OCI-LY3 (cell line): Measurements from ENCODE around the gene EDC4.
"Not testable (repeated sequence)": the region's sequence is repeated elsewhere in the genome, so short reads cannot be mapped to it uniquely, and the experiment has no call there.

Experiments
- H2AFZ ChIP-seq: fragments of 200-600, 300-600 bp; shearing (Covaris generic); 2 replicates; pipeline ENCODE4 v1.6.0; 2014; ENCODE audit warnings: antibody characterized with exemption, low read depth, low read length
- H3K27ac ChIP-seq: fragments of 200-600, 300-600 bp; sonication (generic); 2 replicates; pipeline ENCODE4 v1.5.1; 2014; ENCODE audit warnings: mild to moderate bottlenecking, low read length, moderate library complexity, mixed read lengths
- H3K27me3 ChIP-seq: fragments of 200-600, 300-600 bp; sonication (generic); 2 replicates; pipeline ENCODE4 v1.6.1; 2014; ENCODE audit warnings: low read depth, low read length, mixed read lengths
- H3K36me3 ChIP-seq: fragments of 200-600, 300-600 bp; sonication (generic); replicated peaks from 2 replicates; pipeline ENCODE3; 2014; ENCODE audit warnings: low read depth, low read length, mixed read lengths
- H3K4me1 ChIP-seq: fragments of 300-600, 200-600 bp; sonication (generic); 2 replicates; pipeline ENCODE4 v1.6.1; 2014; ENCODE audit warnings: low read length, mixed read lengths
- H3K4me2 ChIP-seq: fragments of 200-600, 300-600 bp; sonication (generic); 2 replicates; pipeline ENCODE4 v1.6.1; 2014; ENCODE audit warnings: low read length, mixed read lengths
- H3K4me3 ChIP-seq: fragments of 300-600, 200-600 bp; sonication (generic); 2 replicates; pipeline ENCODE4 v1.5.1; 2014; ENCODE audit warnings: antibody characterized with exemption, mild to moderate bottlenecking, low read length, moderate library complexity
- H3K79me2 ChIP-seq: fragments of 300-600, 200-600 bp; shearing (Covaris generic); 2 replicates; pipeline ENCODE4 v1.6.1; 2014; ENCODE audit warnings: mild to moderate bottlenecking, low read length, mixed read lengths
- H3K9ac ChIP-seq: fragments of 300-600, 200-600 bp; shearing (Covaris generic); 2 replicates; pipeline ENCODE4 v1.6.0; 2014; ENCODE audit warnings: mild to moderate bottlenecking, low read length, moderate library complexity
- H3K9me3 ChIP-seq: fragments of 200-600, 300-600 bp; shearing (Covaris generic); 2 replicates; pipeline ENCODE4 v1.6.1; 2014; ENCODE audit warnings: low read length, mixed read lengths; ENCODE audit not compliant: insufficient read depth
- H4K20me1 ChIP-seq: fragments of 200-600, 300-600 bp; sonication (generic); 2 replicates; pipeline ENCODE4 v1.6.1; 2016; ENCODE audit warnings: low read length, mixed read lengths; ENCODE audit not compliant: insufficient read depth
- CTCF ChIP-seq: fragments of 200-600, 300-600 bp; sonication (generic); IDR thresholded peaks from 2 replicates; pipeline ENCODE4 v1.5.1; 2014; ENCODE audit warnings: antibody characterized with exemption, low read length, low read depth
- EZH2phosphoT487 ChIP-seq: fragments of 200-600 bp; shearing (Covaris generic); IDR thresholded peaks from 2 replicates; pipeline ENCODE4 v1.6.1; 2018; ENCODE audit warnings: antibody characterized with exemption, mixed run types, low read depth

The EDC4 gene

GRCh38 chr16:67828651-67829050 is 44.2 kb upstream of the EDC4 start:
- Histone ChIP-seq H4K20me1 (no peaks in the 10 kb centered on the region), H3K27me3 (no peaks in the 10 kb centered on the region), H3K9me3 (no peaks in the 10 kb centered on the region), H3K4me3 (no peak overlapping the region), H3K27ac (no peak overlapping the region), H3K4me2 (no peak overlapping the region), H2AFZ (no peak overlapping the region), H3K9ac (no peak overlapping the region), H3K79me2 (peaks cover 4% of the 10 kb centered on the region; the same call in 1 of the 2 replicates), H3K4me1 (peaks cover 4% of the 10 kb centered on the region), H3K36me3 (no peaks in the 10 kb centered on the region)
- TF ChIP-seq CTCF: no peak
- TF ChIP-seq EZH2phosphoT487: no peak

GRCh38 chr16:67833030-67833414 is 39.8 kb upstream of the EDC4 start:
- no peaks in the 10 kb centered on the region for H3K27me3 ChIP-seq
- H4K20me1 ChIP-seq: no peaks in the 10 kb centered on the region
- H3K79me2 ChIP-seq: peaks cover 4% of the 10 kb centered on the region; the same call in 1 of the 2 replicates
- peak overlapping the region; percentile 99 for H2AFZ ChIP-seq
- no peaks in the 10 kb centered on the region for H3K9me3 ChIP-seq
- H3K4me2 ChIP-seq: peak overlapping the region; percentile 98
- no peak overlapping the region for H3K27ac ChIP-seq
- peak overlapping the region; percentile 89 for H3K4me3 ChIP-seq
- H3K4me1 ChIP-seq: peaks cover 8% of the 10 kb centered on the region
- no peaks in the 10 kb centered on the region for H3K36me3 ChIP-seq
- H3K9ac ChIP-seq: peak overlapping the region; percentile 76
- TF ChIP-seq EZH2phosphoT487 (no peak), CTCF (no peak)

- H3K27ac ChIP-seq: no peak overlapping the region
- peaks cover 4% of the 10 kb centered on the region; the same call in 1 of the 2 replicates for H3K79me2 ChIP-seq
- no peak for TF ChIP-seq CTCF
- TF ChIP-seq EZH2phosphoT487: no peak
- peak overlapping the region; percentile 89 for H3K4me3 ChIP-seq
- H3K9ac ChIP-seq: peak overlapping the region; percentile 76
- H3K9me3 ChIP-seq: no peaks in the 10 kb centered on the region
- H2AFZ ChIP-seq: peak overlapping the region; percentile 99
- no peaks in the 10 kb centered on the region for H4K20me1 ChIP-seq
- peak overlapping the region; percentile 98 for H3K4me2 ChIP-seq
- H3K36me3 ChIP-seq: no peaks in the 10 kb centered on the region
- peaks cover 8% of the 10 kb centered on the region for H3K4me1 ChIP-seq
- no peaks in the 10 kb centered on the region for H3K27me3 ChIP-seq
These were observed 39.2 kb upstream of the EDC4 start for GRCh38 chr16:67833415-67834241.

- Histone ChIP-seq H3K4me2 (peak overlapping the region; percentile 98), H3K4me1 (peaks cover 8% of the 10 kb centered on the region), H3K27ac (no peak overlapping the region), H2AFZ (peak overlapping the region; percentile 99), H3K36me3 (no peaks in the 10 kb centered on the region), H3K79me2 (peaks cover 4% of the 10 kb centered on the region; the same call in 1 of the 2 replicates), H3K4me3 (peak overlapping the region; percentile 89), H4K20me1 (no peaks in the 10 kb centered on the region), H3K27me3 (no peaks in the 10 kb centered on the region), H3K9me3 (no peaks in the 10 kb centered on the region), H3K9ac (peak overlapping the region; percentile 76)
- TF ChIP-seq CTCF: no peak
- no peak for TF ChIP-seq EZH2phosphoT487
These were observed 38.6 kb upstream of the EDC4 start for GRCh38 chr16:67834242-67834614.

- not testable (repeated sequence) for H3K4me2 ChIP-seq, H3K9me3 ChIP-seq, H3K27ac ChIP-seq, H2AFZ ChIP-seq, H3K36me3 ChIP-seq, H3K9ac ChIP-seq, H3K27me3 ChIP-seq, H4K20me1 ChIP-seq, H3K79me2 ChIP-seq, H3K4me3 ChIP-seq
- H3K4me1 ChIP-seq: peaks cover 13% of the 10 kb centered on the region
These were observed 35.7 kb upstream of the EDC4 start for GRCh38 chr16:67837190-67837589.
